Measurements from ENCODE around the gene SNRNP48.

SNRNP48 gene

DNA sequence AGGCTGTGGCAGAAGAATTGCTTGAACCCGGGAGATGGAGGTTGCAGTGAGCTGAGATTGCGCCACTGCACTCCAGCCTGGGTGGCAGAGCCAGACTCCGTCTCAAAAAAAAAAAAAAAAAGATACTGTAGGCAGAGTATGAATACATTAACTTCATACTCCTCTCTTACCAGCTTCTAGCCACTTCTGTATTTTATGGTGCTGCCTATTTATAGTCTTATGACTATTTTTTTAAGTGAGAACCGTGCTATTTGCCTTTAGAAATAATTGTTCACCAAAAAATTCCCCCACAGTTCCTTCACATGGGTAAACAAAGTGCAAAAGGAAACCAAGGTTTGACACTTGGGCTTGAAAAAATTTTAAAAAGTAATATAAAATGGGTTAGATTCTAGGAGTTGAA is 1.5 kb upstream of the SNRNP48 start:
- in situ Hi-C loops (cut with MboI; ENCODE audit: low sequenced_read_pairs, unreplicated experiment) = no loop called here
- no peak for DNase-seq (ENCODE audit: low spot score)
- TF ChIP-seq, protein P1, sequence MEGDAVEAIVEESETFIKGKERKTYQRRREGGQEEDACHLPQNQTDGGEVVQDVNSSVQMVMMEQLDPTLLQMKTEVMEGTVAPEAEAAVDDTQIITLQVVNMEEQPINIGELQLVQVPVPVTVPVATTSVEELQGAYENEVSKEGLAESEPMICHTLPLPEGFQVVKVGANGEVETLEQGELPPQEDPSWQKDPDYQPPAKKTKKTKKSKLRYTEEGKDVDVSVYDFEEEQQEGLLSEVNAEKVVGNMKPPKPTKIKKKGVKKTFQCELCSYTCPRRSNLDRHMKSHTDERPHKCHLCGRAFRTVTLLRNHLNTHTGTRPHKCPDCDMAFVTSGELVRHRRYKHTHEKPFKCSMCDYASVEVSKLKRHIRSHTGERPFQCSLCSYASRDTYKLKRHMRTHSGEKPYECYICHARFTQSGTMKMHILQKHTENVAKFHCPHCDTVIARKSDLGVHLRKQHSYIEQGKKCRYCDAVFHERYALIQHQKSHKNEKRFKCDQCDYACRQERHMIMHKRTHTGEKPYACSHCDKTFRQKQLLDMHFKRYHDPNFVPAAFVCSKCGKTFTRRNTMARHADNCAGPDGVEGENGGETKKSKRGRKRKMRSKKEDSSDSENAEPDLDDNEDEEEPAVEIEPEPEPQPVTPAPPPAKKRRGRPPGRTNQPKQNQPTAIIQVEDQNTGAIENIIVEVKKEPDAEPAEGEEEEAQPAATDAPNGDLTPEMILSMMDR (IDR thresholded peaks at IDR 0.05; ENCODE audit: borderline replicate concordance, control extremely low read depth, extremely low read depth, insufficient read depth, missing control alignments) = no peak

DNA sequence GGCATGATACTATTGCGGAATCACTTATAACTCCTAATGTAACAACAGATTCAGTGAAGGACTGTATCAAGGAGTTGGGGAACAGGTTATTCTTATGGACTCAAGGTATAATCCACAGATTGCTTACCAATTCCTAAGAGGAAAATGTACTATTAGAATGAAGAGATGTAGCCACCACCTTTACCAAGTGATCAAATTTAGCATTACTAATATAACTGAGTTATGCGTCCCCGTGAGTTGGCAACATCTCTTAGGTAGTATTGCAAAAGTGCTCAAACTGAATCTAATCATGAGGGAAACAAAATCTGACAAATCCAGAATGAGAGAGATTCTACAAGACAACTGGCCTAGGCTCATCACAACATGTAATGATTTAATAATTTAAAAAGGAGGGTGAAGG is 777 bp upstream of the SNRNP48 start:
- DNase-seq (ENCODE audit: low spot score) = no peak
- in situ Hi-C loops (cut with MboI; ENCODE audit: low sequenced_read_pairs, unreplicated experiment) = no loop called here
- TF ChIP-seq, protein P1 (IDR thresholded peaks at IDR 0.05; ENCODE audit: borderline replicate concordance, control extremely low read depth, extremely low read depth, insufficient read depth, missing control alignments) = no peak

DNA sequence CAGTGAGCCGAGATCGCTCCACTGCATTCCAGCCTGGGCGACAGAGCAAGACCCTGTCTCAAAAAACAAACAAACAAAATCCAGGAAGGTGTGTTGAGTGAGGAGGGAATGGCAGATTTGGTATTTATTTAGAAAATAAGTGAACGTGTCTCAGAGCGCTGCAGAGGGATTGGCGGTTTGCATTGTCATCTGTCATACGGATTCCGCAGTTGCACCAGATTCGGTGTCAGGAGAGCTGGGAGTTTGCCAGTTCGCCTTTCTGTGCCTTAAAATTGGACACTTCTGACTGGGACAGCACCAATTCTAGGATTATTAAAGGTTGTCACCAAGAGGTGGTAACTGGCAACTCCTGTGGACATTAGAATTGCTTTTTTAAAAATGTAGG is 912 bp downstream of the SNRNP48 start:
- in situ Hi-C loops (cut with MboI; ENCODE audit: low sequenced_read_pairs, unreplicated experiment) = no loop called here
- no peak for DNase-seq (ENCODE audit: low spot score)
- TF ChIP-seq, protein P1 (IDR thresholded peaks at IDR 0.05; ENCODE audit: borderline replicate concordance, control extremely low read depth, extremely low read depth, insufficient read depth, missing control alignments) = no peak

DNA sequence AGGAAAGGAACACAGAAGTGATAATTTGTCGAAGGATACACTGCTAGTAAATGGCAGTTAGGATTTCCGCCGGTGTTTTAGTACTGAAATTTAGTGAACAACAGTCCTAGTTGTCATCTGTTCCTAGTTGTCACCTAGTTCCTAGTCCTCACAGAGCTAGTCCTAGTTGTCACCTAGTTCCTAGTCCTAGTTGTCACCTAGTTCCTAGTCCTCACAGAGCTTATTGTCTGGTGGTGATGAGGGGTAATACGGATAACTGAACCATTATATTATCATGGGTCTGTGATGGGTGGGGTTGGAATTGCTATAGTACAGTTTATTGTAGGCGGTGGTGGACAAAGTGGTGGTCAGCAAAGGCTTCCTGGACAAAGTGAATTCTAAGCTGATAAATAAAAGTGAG is 1.8 kb downstream of the SNRNP48 start:
- no peak for DNase-seq (ENCODE audit: low spot score)
- in situ Hi-C loops (cut with MboI; ENCODE audit: low sequenced_read_pairs, unreplicated experiment) = no loop called here
- TF ChIP-seq, protein P1 (IDR thresholded peaks at IDR 0.05; ENCODE audit: borderline replicate concordance, control extremely low read depth, extremely low read depth, insufficient read depth, missing control alignments) = no peak

DNA sequence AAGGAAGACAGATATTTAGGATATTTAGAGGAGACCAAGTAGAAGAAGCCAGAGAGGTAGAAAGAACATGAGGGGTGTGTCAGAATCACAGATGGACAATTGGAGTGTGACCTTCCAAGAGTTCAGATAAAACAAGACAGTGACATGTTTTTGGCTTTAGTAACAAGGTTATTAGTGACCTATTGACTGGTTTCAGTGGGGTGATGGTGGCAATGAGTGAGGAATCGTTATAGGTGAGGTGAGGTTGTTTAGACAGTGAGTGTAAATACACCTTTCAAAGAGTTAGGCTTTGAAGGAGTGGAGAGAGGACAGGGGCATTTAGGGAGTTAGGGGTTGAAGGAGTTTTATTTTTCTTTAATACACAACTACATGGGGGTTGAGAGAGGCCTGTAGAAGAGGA is 3.2 kb downstream of the SNRNP48 start:
- in situ Hi-C loops (cut with MboI; ENCODE audit: low sequenced_read_pairs, unreplicated experiment) = no loop called here
- no peak for DNase-seq (ENCODE audit: low spot score)
- TF ChIP-seq, protein P1 (IDR thresholded peaks at IDR 0.05; ENCODE audit: borderline replicate concordance, control extremely low read depth, extremely low read depth, insufficient read depth, missing control alignments) = no peak

DNA sequence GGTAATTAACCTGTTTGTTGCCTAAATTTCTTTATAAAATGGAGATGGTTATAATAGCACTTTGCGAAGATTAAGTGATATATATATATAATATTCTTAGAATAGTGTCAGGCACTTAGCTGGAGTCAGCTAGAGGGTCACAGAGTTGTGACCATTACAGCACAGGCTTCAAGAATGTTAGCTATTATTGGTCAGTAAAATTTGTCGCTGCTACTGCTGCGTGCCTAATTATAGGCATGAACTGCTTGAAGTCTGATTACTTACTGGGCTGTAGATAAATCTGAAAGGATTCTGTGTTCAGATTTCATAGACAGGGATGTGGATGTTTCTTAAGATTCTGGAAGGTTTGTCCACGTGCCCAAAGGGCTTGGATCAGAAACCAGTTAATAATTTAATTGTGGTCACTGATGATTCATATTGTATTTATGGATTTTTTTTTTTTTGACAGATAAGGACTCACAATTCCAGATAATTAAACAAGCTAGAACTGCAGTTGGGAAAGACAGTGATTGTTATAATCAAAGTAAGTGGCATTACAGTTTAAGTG is 4.7 kb downstream of the SNRNP48 start:
- in situ Hi-C loops (cut with MboI; ENCODE audit: low sequenced_read_pairs, unreplicated experiment) = no loop called here
- DNase-seq (ENCODE audit: low spot score) = no peak
- TF ChIP-seq, protein P1 (IDR thresholded peaks at IDR 0.05; ENCODE audit: borderline replicate concordance, control extremely low read depth, extremely low read depth, insufficient read depth, missing control alignments) = no peak
